ENCODE data around the gene GABBR2. TPM values are rescaled to one million over a fixed set of nuclear protein-coding genes. Genes with fewer than 3 reads are reported as not detected.

The GABBR2 gene
- total RNA-seq, 2 experiments from 2014 or later, result not detected

- H3K4me3 Mint-ChIP-seq, result no peak overlapping the region
- no peaks in the 10 kb centered on the region for H3K36me3 Mint-ChIP-seq (ENCODE audit: low read depth)
- CTCF ChIA-PET, result no interaction called here
These were observed 103.6 kb downstream of the GABBR2 start for GRCh38 chr9:98605116-98605515.

GRCh38 chr9:98603821-98604383 is 104.8 kb downstream of the GABBR2 start:
- H3K27me3 ChIP-seq (ENCODE audit: control insufficient read depth in 1 of 2, insufficient read depth in 2 of 2, low read length in 2 of 2), result no peaks in the 10 kb centered on the region
- H3K4me1 ChIP-seq (ENCODE audit: insufficient read depth, low read length), result no peaks in the 10 kb centered on the region
- Mint-ChIP-seq H3K27me3 (peaks cover 14% of the 10 kb centered on the region), H3K9me3 (no peaks in the 10 kb centered on the region), H3K4me1 (ENCODE audit: low read depth) (no peaks in the 10 kb centered on the region), H3K36me3 (ENCODE audit: low read depth) (no peaks in the 10 kb centered on the region), H3K27ac (no peak overlapping the region), H3K4me3 (no peak overlapping the region)
- no peak for DNase-seq
- ChIA-PET POLR2A (no interaction called here), CTCF (no interaction called here)
- intact Hi-C loops (cut with DNase I, micrococcal nuclease), result no loop called here
- H3K4me3 ChIP-seq (ENCODE audit: low read length), result no peak overlapping the region
- no peak for TF ChIP-seq CTCF (IDR thresholded peaks at IDR 0.05)
- H3K27ac ChIP-seq (ENCODE audit: low read depth in 1 of 2, low read length in 2 of 2), result no peak overlapping the region
- H3K36me3 ChIP-seq (ENCODE audit: insufficient read depth, low read length), result no peaks in the 10 kb centered on the region
- H3K9me3 ChIP-seq (ENCODE audit: control insufficient read depth in 1 of 2, insufficient read depth in 1 of 2, low read length in 2 of 2), result no peaks in the 10 kb centered on the region
- no peak for ATAC-seq (ENCODE audit: poor library complexity)

More at GRCh38 chr9:98605116-98605515, 103.6 kb downstream of the GABBR2 start:
- Mint-ChIP-seq H3K9me3 (no peaks in the 10 kb centered on the region), H3K27me3 (peaks cover 17% of the 10 kb centered on the region), H3K27ac (no peak overlapping the region), H3K4me1 (ENCODE audit: low read depth) (no peaks in the 10 kb centered on the region)
- Histone ChIP-seq H3K27me3 (ENCODE audit: control insufficient read depth in 1 of 2, insufficient read depth in 2 of 2, low read length in 2 of 2) (peaks cover 0 to under 1% of the 10 kb centered on the region in 2 experiments), H3K27ac (ENCODE audit: low read depth in 1 of 2, low read length in 2 of 2) (no peak overlapping the region), H3K4me1 (ENCODE audit: insufficient read depth, low read length) (no peaks in the 10 kb centered on the region), H3K4me3 (ENCODE audit: low read length) (no peak overlapping the region), H3K36me3 (ENCODE audit: insufficient read depth, low read length) (no peaks in the 10 kb centered on the region), H3K9me3 (ENCODE audit: control insufficient read depth in 1 of 2, insufficient read depth in 1 of 2, low read length in 2 of 2) (no peaks in the 10 kb centered on the region)
- TF ChIP-seq CTCF (IDR thresholded peaks at IDR 0.05), result no peak
- intact Hi-C loops (cut with DNase I, micrococcal nuclease), result no loop called here
- DNase-seq (no peak), ATAC-seq (ENCODE audit: poor library complexity) (no peak)
- POLR2A ChIA-PET, result no interaction called here

- no peaks in the 10 kb centered on the region for H3K36me3 ChIP-seq (ENCODE audit: insufficient read depth, low read length)
- Mint-ChIP-seq H3K27ac (no peak overlapping the region), H3K36me3 (ENCODE audit: low read depth) (no peaks in the 10 kb centered on the region), H3K27me3 (peaks cover 14% of the 10 kb centered on the region), H3K4me1 (ENCODE audit: low read depth) (no peaks in the 10 kb centered on the region), H3K4me3 (no peak overlapping the region), H3K9me3 (no peaks in the 10 kb centered on the region)
- no peak overlapping the region for H3K4me3 ChIP-seq (ENCODE audit: low read length)
- no peak for DNase-seq
- no peaks in the 10 kb centered on the region for H3K27me3 ChIP-seq (ENCODE audit: control insufficient read depth in 1 of 2, insufficient read depth in 2 of 2, low read length in 2 of 2)
- H3K27ac ChIP-seq (ENCODE audit: low read depth in 1 of 2, low read length in 2 of 2), result no peak overlapping the region
- CTCF ChIA-PET, result no interaction called here
- intact Hi-C loops (cut with DNase I, micrococcal nuclease), result no loop called here
- POLR2A ChIA-PET, result no interaction called here
- ATAC-seq (ENCODE audit: poor library complexity), result no peak
- no peaks in the 10 kb centered on the region for H3K4me1 ChIP-seq (ENCODE audit: insufficient read depth, low read length)
- no peak for TF ChIP-seq CTCF (IDR thresholded peaks at IDR 0.05)
- no peaks in the 10 kb centered on the region for H3K9me3 ChIP-seq (ENCODE audit: control insufficient read depth in 1 of 2, insufficient read depth in 1 of 2, low read length in 2 of 2)
These were observed 105.8 kb downstream of the GABBR2 start for GRCh38 chr9:98602839-98603500.

All from CD4-positive, alpha-beta T cell (primary cell).